IMR-90 (cell line): ENCODE measurements around the gene AKAP13. TPM values are rescaled to one million over a fixed set of nuclear protein-coding genes. Genes with fewer than 3 reads are reported as not detected.
"Not testable (repeated sequence)": the region's sequence is repeated elsewhere in the genome, so short reads cannot be mapped to it uniquely, and the experiment has no call there.

Experiments
- ATAC-seq: fragments of 200-7000 bp; cut with Tn5 transposase; 2 replicates; pipeline ENCODE4 v1.9.1; 2020; ENCODE audit warnings: low read depth, mild to moderate bottlenecking, moderate library complexity
- BruUV-seq: library from RNA; stranded (reverse); fragments of 400-500 nt; replicated peaks from 2 replicates; lab custom pipeline; 2021; lab: Mats Ljungman, UMichigan
- CTCF ChIA-PET: fragments of 300-600 bp; formaldehyde crosslinking; extraction: SDS; loops from one replicate; lab custom pipeline; 2021; ENCODE audit warnings: antibody characterized with exemption; lab: Yijun Ruan, JAX
- POLR2A ChIA-PET: fragments of 300-600 bp; sonication (Branson Sonifier 250); formaldehyde crosslinking; loops from one replicate; lab custom pipeline; 2022; ENCODE audit warnings: antibody characterized with exemption; ENCODE audit not compliant: unreplicated experiment; lab: Charles Lee
- DNase-seq: peaks from one replicate; pipeline ENCODE4 v3.0.0; 2013
- H2AFZ ChIP-seq: replicated peaks from 2 replicates; pipeline ENCODE3; 2013; ENCODE audit warnings: low read length, mild to moderate bottlenecking; ENCODE audit not compliant: poor library complexity
- H2AK5ac ChIP-seq: 2 replicates; pipeline ENCODE4 v1.6.1; 2013; ENCODE audit warnings: low read depth, low read length, inconsistent platforms
- H2AK9ac ChIP-seq: replicated peaks from 2 replicates; pipeline ENCODE3; 2013; ENCODE audit warnings: mild to moderate bottlenecking, low read depth, low read length, moderate library complexity; ENCODE audit not compliant: poor library complexity
- H2BK120ac ChIP-seq: 2 replicates; pipeline ENCODE4 v1.6.1; 2013; ENCODE audit warnings: low read depth, low read length, inconsistent platforms
- H2BK15ac ChIP-seq: 3 replicates; pipeline ENCODE4 v1.6.1; 2013; ENCODE audit warnings: low read depth, low read length, inconsistent platforms
- H2BK20ac ChIP-seq: 2 replicates; pipeline ENCODE4 v1.6.1; 2013; ENCODE audit warnings: low read depth, mild to moderate bottlenecking, inconsistent platforms, low read length, moderate library complexity
- H2BK5ac ChIP-seq: 2 replicates; pipeline ENCODE4 v1.6.1; 2013; ENCODE audit warnings: mild to moderate bottlenecking, low read depth, low read length, inconsistent platforms; ENCODE audit not compliant: poor library complexity, severe bottlenecking
- H3K14ac ChIP-seq: replicated peaks from 2 replicates; pipeline ENCODE4 v1.6.1; 2013; ENCODE audit warnings: low read depth, low read length, inconsistent platforms
- H3K18ac ChIP-seq: 2 replicates; pipeline ENCODE4 v1.6.1; 2013; ENCODE audit warnings: low read depth, low read length, control low read depth
- H3K23ac ChIP-seq: 2 replicates; pipeline ENCODE4 v1.6.1; 2013; ENCODE audit warnings: low read depth, low read length, inconsistent platforms
- H3K27ac ChIP-seq: 2 replicates; pipeline ENCODE4 v1.5.1; 2013; ENCODE audit warnings: mild to moderate bottlenecking, control low read depth, low read length; ENCODE audit not compliant: insufficient read depth
- H3K27me3 ChIP-seq: 2 replicates; pipeline ENCODE4 v1.6.1; 2013; ENCODE audit warnings: low read length; ENCODE audit not compliant: control insufficient read depth, insufficient read depth
- H3K36me3 ChIP-seq: 2 replicates; pipeline ENCODE4 v1.6.1; 2013; ENCODE audit warnings: low read length, mixed read lengths; ENCODE audit not compliant: control insufficient read depth, insufficient read depth
- H3K4ac ChIP-seq: 2 replicates; pipeline ENCODE4 v1.6.1; 2013; ENCODE audit warnings: low read depth, low read length, inconsistent platforms
- H3K4me1 ChIP-seq: 2 replicates; pipeline ENCODE4 v1.6.1; 2013; ENCODE audit warnings: low read length, mixed read lengths; ENCODE audit not compliant: control insufficient read depth, insufficient read depth
- H3K4me2 ChIP-seq: 2 replicates; pipeline ENCODE4 v1.6.1; 2013; ENCODE audit warnings: low read depth, mild to moderate bottlenecking, control low read depth, low read length, moderate library complexity
- H3K4me3 ChIP-seq: 2 replicates; pipeline ENCODE4 v1.5.1; 2013; ENCODE audit warnings: low read depth, mild to moderate bottlenecking, control low read depth, low read length, moderate library complexity; ENCODE audit not compliant: insufficient read depth
- H3K56ac ChIP-seq: 2 replicates; pipeline ENCODE4 v1.6.1; 2013; ENCODE audit warnings: low read length, inconsistent platforms; ENCODE audit not compliant: insufficient read depth; ENCODE audit errors: extremely low read depth
- H3K79me1 ChIP-seq, 2 experiments: 2 replicates each; pipeline ENCODE4 v1.6.1; 2013; ENCODE audit warnings: low read length in 2 of 2, inconsistent platforms in 1 of 2, low read depth in 1 of 2
- H3K9ac ChIP-seq: 2 replicates; pipeline ENCODE4 v1.6.1; 2013; ENCODE audit warnings: low read depth, low read length, control low read depth
- H3K9me1 ChIP-seq: 2 replicates; pipeline ENCODE4 v1.6.1; 2013; ENCODE audit warnings: low read length, inconsistent platforms; ENCODE audit not compliant: insufficient read depth
- H3K9me3 ChIP-seq: 2 replicates; pipeline ENCODE4 v1.6.1; 2013; ENCODE audit warnings: low read length; ENCODE audit not compliant: control insufficient read depth, insufficient read depth
- H4K20me1 ChIP-seq: 2 replicates; pipeline ENCODE4 v1.6.1; 2013; ENCODE audit warnings: low read length, inconsistent platforms; ENCODE audit not compliant: insufficient read depth
- H4K5ac ChIP-seq: 2 replicates; pipeline ENCODE4 v1.6.1; 2013; ENCODE audit warnings: mild to moderate bottlenecking, low read depth, low read length, control low read depth
- H4K8ac ChIP-seq, 2 experiments: 2 replicates each; pipeline ENCODE4 v1.6.1; 2013; ENCODE audit warnings: low read depth in 2 of 2, low read length in 2 of 2, control low read depth in 1 of 2, inconsistent platforms in 1 of 2
- H4K91ac ChIP-seq: 2 replicates; pipeline ENCODE4 v1.6.1; 2013; ENCODE audit warnings: low read depth, low read length, inconsistent platforms; ENCODE audit not compliant: insufficient read depth
- CEBPB ChIP-seq: IDR thresholded peaks from 2 replicates; pipeline ENCODE4 v1.6.1; 2012; ENCODE audit warnings: low read depth, low read length, improper control_type of control experiment
- FOS ChIP-seq: fragments of 150-350 bp; IDR thresholded peaks from 2 replicates; pipeline ENCODE4 v1.6.1; 2016; ENCODE audit warnings: low read depth, low read length
- MAFK ChIP-seq: IDR thresholded peaks from 2 replicates; pipeline ENCODE4 v1.6.1; 2012; ENCODE audit warnings: low read depth, low read length, improper control_type of control experiment
- SMC3 ChIP-seq: fragments of 150-350 bp; IDR thresholded peaks from 2 replicates; pipeline ENCODE4 v1.6.1; 2016; ENCODE audit warnings: low read depth, mild to moderate bottlenecking, antibody characterized with exemption, low read length, moderate library complexity
- WGBS, 2 experiments: methylation state at CpG; one replicate each; pipeline versions ENCODE4 v1.1.5 to v1.1.7; 2013; ENCODE audit warnings: missing lambda C conversion rate in 2 of 2; ENCODE audit not compliant: insufficient read length in 1 of 2; ENCODE audit errors: extremely low coverage in 2 of 2; 5-methylcytosine and 5-hydroxymethylcytosine counted together
- dilution Hi-C: fragments of 300-500 bp; cut with HindIII; formaldehyde crosslinking; loops from one replicate; pipeline ENCODE4 v1.14.3; 2018; ENCODE audit warnings: low sequenced_read_pairs; ENCODE audit not compliant: unreplicated experiment
- in situ Hi-C: fragments of 300-500 bp; cut with MboI; formaldehyde crosslinking; loops from 3 replicates; pipeline ENCODE4 v1.14.3; 2019; ENCODE audit warnings: low sequenced_read_pairs, inconsistent platforms, mixed read lengths
- intact Hi-C: fragments of 100-400 bp; cut with micrococcal nuclease; formaldehyde crosslinking; loops from 2 replicates; pipeline ENCODE4 v1.10.0; 2022
- polyA plus RNA-seq, 3 experiments: library from polyadenylated mRNA; depleted of rRNA; stranded (reverse); fragments of >200 nt; gene quantifications; 2 replicates each; pipeline ENCODE4 v1.2.3, GENCODE V29; 2012; ENCODE audit warnings: low replicate concordance in 1 of 3
- total RNA-seq: library from RNA; depleted of rRNA; stranded (reverse); fragments of >200 nt; gene quantifications from 2 replicates; pipeline ENCODE4 v1.2.3, GENCODE V29; 2012

The AKAP13 gene
- total and polyA plus RNA-seq, 2 of the 4 experiments (the other 2 are of a cell fraction) = 10.4 to 46.4 TPM

DNA sequence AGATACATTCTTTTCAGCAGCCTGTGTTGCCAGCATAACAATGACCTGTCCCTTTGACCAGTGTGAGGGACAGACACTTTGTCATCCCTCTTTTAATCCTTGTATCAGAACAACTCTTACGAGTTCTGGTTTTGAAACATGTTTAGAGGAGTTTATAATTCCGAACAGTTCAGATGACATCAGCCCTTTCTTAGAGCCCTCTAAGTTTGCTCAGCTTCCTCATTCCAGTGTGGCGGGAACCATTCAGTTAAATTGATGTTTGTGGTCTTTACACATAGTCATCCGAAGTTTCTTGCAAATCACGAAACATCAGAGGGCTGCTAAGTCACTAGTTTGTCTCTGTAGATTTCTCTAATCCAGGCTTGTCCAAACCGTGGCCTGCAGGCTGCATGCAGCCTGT lies 102.5 kb downstream of the AKAP13 start:
- intact Hi-C loops = loop anchor here (5.0 to 10.0 kb wide), 4 partner anchors 101 to 222 kb away; partner anchors contain the start of gene AKAP13
- peak overlapping the region; percentile 45; the same call in 1 of the 2 replicates for H3K9ac ChIP-seq
- POLR2A ChIA-PET = no interaction called here

GRCh38 chr15:85483955-85484354 lies 103.6 kb downstream of the AKAP13 start:
- H4K20me1 ChIP-seq, H3K4ac ChIP-seq, H3K9me3 ChIP-seq, H2AFZ ChIP-seq, H2BK120ac ChIP-seq, H2AK5ac ChIP-seq, H3K27ac ChIP-seq, H2BK20ac ChIP-seq, H4K91ac ChIP-seq, CTCF ChIA-PET, H2AK9ac ChIP-seq, H3K14ac ChIP-seq, H3K56ac ChIP-seq, ATAC-seq, H2BK15ac ChIP-seq, H4K5ac ChIP-seq, H3K4me2 ChIP-seq, H3K27me3 ChIP-seq, H3K4me3 ChIP-seq, H2BK5ac ChIP-seq, H3K23ac ChIP-seq, H3K9me1 ChIP-seq, H3K36me3 ChIP-seq, POLR2A ChIA-PET, dilution Hi-C loops, DNase-seq, H3K18ac ChIP-seq, H4K8ac ChIP-seq, BruUV-seq, H3K9ac ChIP-seq: not testable (repeated sequence)
- in situ Hi-C loops = loop anchor here (10.0 kb wide), 1 partner anchor 351 kb away; no protein-coding TSS in a partner anchor
- H3K4me1 ChIP-seq = peaks cover 12% of the 10 kb centered on the region
- intact Hi-C loops = loop anchor here (5.0 to 10.0 kb wide), 4 partner anchors 102 to 221 kb away; partner anchors contain the start of gene AKAP13
- no CpG with 5 or more reads among the region's 1 CpG for WGBS, 2 experiments
- peaks cover 28 to 62% of the 10 kb centered on the region in 2 experiments for H3K79me1 ChIP-seq

More for the DNA sequence above, 102.5 kb downstream of the AKAP13 start:
- H3K4ac ChIP-seq = peak overlapping the region; percentile 25; the same call in 1 of the 2 replicates
- H2AK9ac ChIP-seq = no peak overlapping the region
- no peak overlapping the region for H2AK5ac ChIP-seq
- peak overlapping the region; percentile 83; the same call in 1 of the 2 replicates for H3K18ac ChIP-seq
- no peak overlapping the region for H3K56ac ChIP-seq
- peaks cover 12% of the 10 kb centered on the region for H3K4me1 ChIP-seq
- peak; percentile 27; the same call in 1 of the 2 replicates for TF ChIP-seq FOS
- TF ChIP-seq MAFK = no peak
- TF ChIP-seq SMC3 = 0 out of 2 replicates have a peak, but pooled peaks have one; percentile 11
- TF ChIP-seq CEBPB = peak; percentile 43; the same call in 1 of the 2 replicates
- H2BK15ac ChIP-seq = no peak overlapping the region
- H4K8ac ChIP-seq = peak overlapping the region in 1 of 2 experiments; percentile 73; a peak in 1 of 4 replicates
- 0 out of 2 replicates have a peak overlapping the region, but pooled peaks have one; percentile 40 for H2BK20ac ChIP-seq
- peaks cover 12% of the 10 kb centered on the region for H3K9me1 ChIP-seq
- H3K36me3 ChIP-seq = peaks cover 2% of the 10 kb centered on the region; the same call in 1 of the 2 replicates
- H3K4me2 ChIP-seq = peak overlapping the region; percentile 75; the same call in 1 of the 2 replicates
- no peak overlapping the region; the same call in 1 of the 2 replicates for H3K4me3 ChIP-seq
- peak overlapping the region; percentile 82 for H2BK5ac ChIP-seq
- H3K79me1 ChIP-seq = peaks cover 29 to 67% of the 10 kb centered on the region in 2 experiments
- peak overlapping the region; percentile 57 for H3K27ac ChIP-seq
- no peaks in the 10 kb centered on the region for H3K9me3 ChIP-seq
- H3K14ac ChIP-seq = 0 out of 2 replicates have a peak overlapping the region, but pooled peaks have one; percentile 23
- H4K91ac ChIP-seq = no peak overlapping the region
- peaks cover 3% of the 10 kb centered on the region; the same call in 1 of the 2 replicates for H4K20me1 ChIP-seq
- CTCF ChIA-PET = interaction anchor here (1.1 kb wide), 1 partner anchor 18 kb away, joined by 4 read pairs; no protein-coding TSS in a partner anchor
- in situ Hi-C loops = loop anchor here (10.0 kb wide), 1 partner anchor 352 kb away; no protein-coding TSS in a partner anchor
- 0% methylated on average over 4 of the region's 6 CpGs; no CpG with 5 or more reads in 1 of the 2 experiments for WGBS, 2 experiments
- peak overlapping the region; percentile 75; the same call in 1 of the 2 replicates for H2BK120ac ChIP-seq
- peak; percentile 92 for DNase-seq
- no TSS peak for BruUV-seq
- peak; percentile 93 for ATAC-seq
- dilution Hi-C loops = no loop called here
- H3K23ac ChIP-seq = no peak overlapping the region
- peak overlapping the region; percentile 49; the same call in 1 of the 2 replicates for H4K5ac ChIP-seq
- no peak overlapping the region for H2AFZ ChIP-seq
- H3K27me3 ChIP-seq = no peaks in the 10 kb centered on the region
